BE2C (cell line): Measurements from ENCODE around the gene DEFB128.
"Not testable (repeated sequence)": the region's sequence is repeated elsewhere in the genome, so short reads cannot be mapped to it uniquely, and the experiment has no call there.

ENCODE experiments used
- DNase-seq: peaks from one replicate; pipeline ENCODE4 v3.0.0-alpha.2; 2020
- H3K27me3 ChIP-seq: fragments of 250-450 bp; sonication (Bioruptor Pico); 2 replicates; pipeline ENCODE4 v1.5.1; 2020; ENCODE audit warnings: mild to moderate bottlenecking
- H3K36me3 ChIP-seq: fragments of 250-450 bp; sonication (Bioruptor Pico); 2 replicates; pipeline ENCODE4 v1.5.1; 2020; ENCODE audit warnings: mild to moderate bottlenecking
- H3K4me1 ChIP-seq: fragments of 250-450 bp; sonication (Bioruptor Pico); 2 replicates; pipeline ENCODE4 v1.5.1; 2020
- H3K4me3 ChIP-seq: 2 replicates; pipeline ENCODE4 v1.5.1; 2011; ENCODE audit warnings: low read depth, low read length
- H3K9me3 ChIP-seq: fragments of 250-450 bp; sonication (Bioruptor Pico); 2 replicates; pipeline ENCODE4 v1.5.1; 2020
- CTCF ChIP-seq: IDR thresholded peaks from 2 replicates; pipeline ENCODE4 v1.5.1; 2012; ENCODE audit warnings: mild to moderate bottlenecking, low read depth, low read length

The DEFB128 gene

GRCh38 chr20:208942-209566, 19.5 kb upstream of the DEFB128 start:
- no peaks in the 10 kb centered on the region for H3K9me3 ChIP-seq
- peak; percentile 65 for TF ChIP-seq CTCF
- no peaks in the 10 kb centered on the region for H3K4me1 ChIP-seq
- DNase-seq: peak; percentile 10
- H3K27me3 ChIP-seq: no peaks in the 10 kb centered on the region
- H3K4me3 ChIP-seq: no peak overlapping the region
- H3K36me3 ChIP-seq: no peaks in the 10 kb centered on the region

GRCh38 chr20:203630-204029, 14.1 kb upstream of the DEFB128 start:
- DNase-seq, H3K4me1 ChIP-seq, H3K9me3 ChIP-seq, H3K36me3 ChIP-seq, H3K27me3 ChIP-seq, H3K4me3 ChIP-seq: not testable (repeated sequence)

GRCh38 chr20:199996-200395, 10.5 kb upstream of the DEFB128 start:
- H3K9me3 ChIP-seq: no peaks in the 10 kb centered on the region
- H3K4me1 ChIP-seq: no peaks in the 10 kb centered on the region
- H3K27me3 ChIP-seq: no peaks in the 10 kb centered on the region
- no peak for TF ChIP-seq CTCF
- no peaks in the 10 kb centered on the region for H3K36me3 ChIP-seq
- H3K4me3 ChIP-seq: no peak overlapping the region
- DNase-seq: no peak

GRCh38 chr20:198225-198624, 8.7 kb upstream of the DEFB128 start:
- Histone ChIP-seq H3K9me3 (no peaks in the 10 kb centered on the region), H3K4me1 (no peaks in the 10 kb centered on the region), H3K36me3 (no peaks in the 10 kb centered on the region), H3K4me3 (no peak overlapping the region), H3K27me3 (no peaks in the 10 kb centered on the region)
- TF ChIP-seq CTCF: no peak
- DNase-seq: no peak

- no peaks in the 10 kb centered on the region for H3K36me3 ChIP-seq
- no peak for DNase-seq
- no peaks in the 10 kb centered on the region for H3K9me3 ChIP-seq
- no peak overlapping the region for H3K4me3 ChIP-seq
- H3K27me3 ChIP-seq: no peaks in the 10 kb centered on the region
- H3K4me1 ChIP-seq: no peaks in the 10 kb centered on the region
- TF ChIP-seq CTCF: no peak
These were observed 1.8 kb downstream of the DEFB128 start for GRCh38 chr20:187733-188132.

GRCh38 chr20:184288-184687, 5.2 kb downstream of the DEFB128 start:
- Histone ChIP-seq H3K9me3 (no peaks in the 10 kb centered on the region), H3K27me3 (no peaks in the 10 kb centered on the region), H3K36me3 (no peaks in the 10 kb centered on the region), H3K4me1 (no peaks in the 10 kb centered on the region), H3K4me3 (no peak overlapping the region)
- DNase-seq: no peak
- TF ChIP-seq CTCF: no peak

GRCh38 chr20:168876-169275, 20.6 kb downstream of the DEFB128 start:
- no peaks in the 10 kb centered on the region for H3K4me1 ChIP-seq
- no peaks in the 10 kb centered on the region; the same call in 1 of the 2 replicates for H3K27me3 ChIP-seq
- no peaks in the 10 kb centered on the region for H3K9me3 ChIP-seq
- TF ChIP-seq CTCF: no peak
- no peak for DNase-seq
- H3K4me3 ChIP-seq: no peak overlapping the region
- no peaks in the 10 kb centered on the region for H3K36me3 ChIP-seq
